GM21526 (cell line): ENCODE results near the gene DNER.

ENCODE experiments used
- ATAC-seq: cut with Tn5 transposase; IDR thresholded peaks from one replicate; pipeline ENCODE4 v1.9.1; 2021; ENCODE audit warnings: moderate library complexity; ENCODE audit not compliant: unreplicated experiment, low FRiP score

Gene DNER

DNA sequence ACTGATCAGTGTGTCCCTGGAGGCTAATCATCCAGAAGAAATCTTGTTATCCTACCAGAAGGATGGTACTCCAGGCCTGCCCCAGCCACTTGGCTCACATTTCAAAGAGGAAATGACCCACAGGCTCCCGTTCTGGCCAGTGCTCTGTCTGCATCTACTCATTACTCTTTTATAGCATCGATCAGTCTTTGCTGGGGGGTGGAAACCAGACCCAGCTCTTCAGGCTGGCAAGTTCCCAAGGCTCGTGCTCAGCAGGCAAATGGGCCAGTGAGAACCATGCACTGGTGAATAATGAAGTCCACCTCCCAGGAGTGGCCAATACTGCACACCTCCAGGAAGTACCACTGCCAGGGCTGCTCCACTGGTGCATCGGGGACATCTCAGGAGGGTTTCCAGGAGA lies 38.8 kb downstream of the DNER start:
- ATAC-seq: no peak

DNA sequence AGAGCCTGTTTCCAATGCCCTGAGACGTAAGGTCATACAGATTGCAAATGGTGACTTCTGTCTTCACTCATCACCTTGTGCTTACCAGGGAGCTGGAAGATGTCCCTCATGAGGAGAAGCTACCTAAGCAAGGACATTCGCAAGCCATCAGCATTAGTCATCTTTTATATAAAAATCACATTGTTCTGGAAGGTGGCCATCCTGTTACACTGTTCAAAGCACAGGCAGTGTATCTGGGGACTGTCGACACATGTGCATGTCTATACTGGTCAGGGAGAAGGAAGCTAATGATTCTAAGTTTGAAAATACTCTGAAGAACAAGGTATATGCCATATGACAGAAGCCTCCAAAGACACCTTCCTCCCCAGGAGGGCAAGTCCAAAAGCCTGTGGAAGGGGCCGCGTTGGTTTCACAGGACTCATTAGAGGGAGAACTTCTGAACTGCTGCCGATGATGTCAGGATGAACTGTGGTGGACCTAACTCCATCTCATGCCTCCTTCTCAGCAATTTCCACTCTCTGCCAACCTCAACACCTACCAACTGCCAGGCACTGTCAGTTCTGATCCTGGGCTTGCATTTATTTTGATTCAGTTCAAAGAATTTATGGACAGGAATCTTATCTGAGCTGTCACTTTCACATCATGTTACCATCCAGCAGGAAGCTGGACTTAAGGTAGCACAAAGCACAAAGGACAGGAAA lies 39.4 kb downstream of the DNER start:
- no peak for ATAC-seq

DNA sequence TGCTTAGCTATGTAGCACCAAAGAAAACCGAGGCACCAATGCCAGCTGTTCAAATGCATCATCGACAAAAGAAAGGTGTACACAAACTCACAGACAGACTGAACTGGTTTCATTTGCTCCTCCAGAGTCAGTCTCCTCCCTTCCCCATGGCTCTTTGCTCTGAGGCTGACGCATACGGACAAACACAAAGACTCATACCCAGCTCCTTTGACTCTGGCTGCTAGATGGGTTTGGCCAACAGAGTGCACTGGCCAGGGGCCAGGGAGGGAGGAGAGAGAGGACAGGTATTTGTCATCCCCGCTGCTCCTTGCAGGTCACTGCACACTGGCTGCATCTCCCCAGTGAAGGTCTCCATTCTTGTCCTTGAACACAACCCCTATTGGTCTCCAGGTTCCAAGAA lies 40.7 kb downstream of the DNER start:
- no peak for ATAC-seq

DNA sequence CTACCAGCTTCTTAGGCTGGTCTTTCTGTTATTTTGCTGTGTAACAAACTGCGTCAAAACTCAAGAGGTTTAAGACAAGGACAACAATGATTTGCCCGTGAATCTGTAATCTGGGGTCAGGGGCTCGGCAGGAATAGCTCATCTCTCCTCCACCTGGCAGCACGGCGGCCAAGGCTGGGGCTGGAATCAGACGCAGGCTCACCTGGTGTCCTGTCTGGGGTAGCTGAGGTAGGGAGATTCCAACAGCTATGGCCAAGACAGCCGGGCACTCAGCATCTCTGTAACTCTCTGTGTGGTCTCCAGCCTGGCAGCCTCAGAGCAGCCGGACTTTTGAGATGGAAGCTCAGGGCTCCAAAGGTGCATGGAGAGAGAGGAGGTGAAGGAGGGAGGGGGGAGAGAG lies 42.3 kb downstream of the DNER start:
- no peak for ATAC-seq

DNA sequence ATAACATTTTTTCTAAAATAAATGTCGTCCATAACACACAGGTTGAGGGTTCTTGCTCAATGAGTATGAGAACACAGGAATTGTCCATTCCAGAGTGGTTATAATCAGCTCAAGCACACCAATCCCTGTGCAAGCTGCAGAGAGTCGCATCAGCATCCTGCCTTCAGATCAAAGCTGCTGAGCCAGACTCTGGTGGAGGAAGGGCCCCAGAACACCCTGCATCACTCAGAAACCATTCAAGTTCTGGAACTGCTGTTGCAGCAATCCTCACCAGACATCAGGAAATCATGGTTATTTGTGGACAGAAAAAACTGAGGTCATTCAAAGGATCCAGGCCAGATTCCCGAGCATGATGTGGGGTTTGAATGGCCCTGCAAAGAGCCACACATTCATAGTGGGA lies 44.5 kb downstream of the DNER start:
- ATAC-seq: no peak

DNA sequence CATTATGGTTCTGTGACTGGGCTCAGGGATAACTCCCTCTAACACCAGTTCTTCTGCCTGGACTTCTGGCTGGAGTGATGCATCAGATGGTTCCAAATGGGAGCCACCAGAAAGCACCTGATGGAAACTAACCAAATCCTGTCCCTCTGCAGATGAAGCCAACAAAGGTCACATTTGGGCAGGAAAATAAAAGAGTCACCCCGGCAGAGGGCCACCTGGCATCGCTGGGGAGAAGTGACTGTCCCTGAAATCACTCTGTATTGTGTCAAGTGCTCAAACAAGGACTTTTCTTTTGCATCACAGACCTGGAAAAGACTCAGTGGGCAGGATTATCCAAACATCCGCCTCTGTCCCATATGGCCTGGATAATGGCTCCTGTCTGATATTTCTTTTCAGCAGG lies 47.5 kb downstream of the DNER start:
- ATAC-seq: no peak

DNA sequence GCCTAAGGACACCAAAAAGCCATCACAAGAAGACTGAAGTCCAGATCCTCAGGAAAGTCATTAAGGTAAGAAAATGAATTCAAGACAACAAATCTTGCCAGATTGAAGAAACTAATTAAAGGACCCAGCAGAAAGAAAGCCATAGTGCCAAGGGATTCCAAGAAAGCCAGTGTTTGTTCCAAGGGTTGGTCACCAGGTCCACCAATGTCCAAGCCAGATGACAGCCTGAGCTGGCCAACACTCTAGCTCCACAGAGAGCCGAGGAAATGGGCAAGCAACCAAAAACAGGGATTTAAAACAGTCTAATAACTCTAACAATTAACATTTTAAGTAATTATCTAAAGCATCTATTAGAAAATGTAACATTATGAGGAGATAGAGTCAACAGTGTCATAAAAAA lies 49.2 kb downstream of the DNER start:
- ATAC-seq: no peak

DNA sequence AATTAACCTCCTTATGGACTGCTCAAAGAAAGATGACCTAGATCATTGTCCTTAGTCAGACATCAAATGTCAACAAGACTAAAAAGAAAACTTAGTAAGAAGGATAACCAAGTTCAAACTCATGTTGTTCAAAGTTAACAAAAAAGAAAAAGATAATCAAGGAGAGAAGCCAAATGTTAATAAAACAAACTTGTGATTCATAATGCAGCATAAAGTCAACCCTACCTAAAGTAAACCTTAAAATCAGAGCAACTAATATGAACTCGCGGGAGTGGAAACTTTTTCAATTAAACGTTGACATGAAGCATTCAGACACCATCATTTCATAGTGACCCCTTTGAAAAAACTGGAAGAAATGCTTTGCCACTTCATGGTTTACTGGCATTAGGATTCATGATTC lies 52.9 kb downstream of the DNER start:
- ATAC-seq: no peak

DNA sequence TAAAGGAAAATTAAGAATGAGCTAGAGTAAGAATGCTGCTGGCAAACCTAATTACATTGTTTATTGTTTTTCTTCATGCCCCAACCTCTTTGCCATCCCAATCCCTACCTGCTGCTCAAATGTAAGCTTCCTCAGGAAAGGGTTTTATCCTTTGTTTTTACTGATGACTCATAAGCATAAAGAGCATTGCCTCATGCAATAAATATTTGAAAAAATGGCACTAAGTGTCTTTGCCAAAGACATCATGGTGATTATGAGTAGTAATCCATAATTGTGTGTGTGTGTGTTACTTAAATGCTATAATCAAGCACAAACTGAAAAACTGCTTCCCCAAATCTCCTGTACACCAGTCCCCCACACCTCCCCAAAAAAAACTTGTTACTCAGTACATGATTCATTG lies 53.4 kb downstream of the DNER start:
- ATAC-seq: no peak

DNA sequence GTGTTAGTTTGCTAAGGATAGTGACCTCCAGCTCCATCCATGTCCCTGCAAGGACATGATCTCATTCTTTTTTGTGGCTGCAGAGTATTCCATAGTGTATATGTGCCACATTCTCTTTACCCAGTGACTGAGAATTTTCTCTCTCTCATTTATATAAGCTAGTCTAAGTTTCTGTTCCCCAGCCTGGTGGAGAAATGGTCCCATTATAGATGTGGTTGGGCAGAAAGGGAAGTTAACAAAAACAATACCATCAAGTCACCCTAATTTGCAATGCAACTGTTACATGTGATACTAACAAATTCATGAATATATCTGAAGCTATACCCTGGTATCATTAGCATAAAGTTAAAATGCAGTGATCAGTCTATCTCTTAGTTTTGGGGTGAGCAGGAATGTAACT lies 54.0 kb downstream of the DNER start:
- ATAC-seq: no peak

DNA sequence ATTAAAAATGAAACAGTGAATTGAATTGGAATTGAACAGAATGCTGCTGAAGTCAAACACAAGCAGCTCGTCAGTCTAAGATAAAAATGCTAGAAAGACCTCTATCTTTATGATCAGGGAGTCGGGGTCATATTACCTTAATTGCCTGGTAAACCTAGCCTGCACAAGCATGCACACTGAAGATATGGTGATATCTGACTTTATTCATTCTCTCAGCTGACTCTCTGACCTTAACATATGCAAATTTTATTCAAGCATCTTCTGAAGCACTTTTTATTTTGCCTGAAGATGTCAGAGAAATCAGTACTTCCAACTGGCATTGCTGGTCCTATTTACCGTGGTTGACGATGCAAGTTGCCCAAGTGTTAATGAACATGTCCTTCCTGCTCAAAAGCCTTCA lies 56.4 kb downstream of the DNER start:
- no peak for ATAC-seq

DNA sequence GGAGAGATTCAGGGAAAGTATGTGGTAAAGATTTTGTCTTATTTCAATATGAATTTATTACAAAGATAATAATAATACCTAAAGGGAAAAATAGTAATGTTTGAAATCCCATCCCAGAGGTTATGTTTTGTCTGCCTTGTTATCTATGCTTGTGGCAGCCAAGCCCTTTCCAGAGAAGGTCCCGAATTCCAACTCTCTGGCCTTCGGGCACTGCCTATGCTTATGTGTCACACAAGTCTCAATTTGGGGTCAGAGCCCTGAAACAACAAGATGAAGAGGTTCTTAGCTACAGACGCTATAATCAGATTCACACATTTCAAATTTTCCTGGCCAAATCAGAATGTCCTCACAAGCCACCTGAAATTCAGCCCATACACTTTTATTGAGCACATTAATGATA lies 59.9 kb downstream of the DNER start:
- ATAC-seq: no peak

DNA sequence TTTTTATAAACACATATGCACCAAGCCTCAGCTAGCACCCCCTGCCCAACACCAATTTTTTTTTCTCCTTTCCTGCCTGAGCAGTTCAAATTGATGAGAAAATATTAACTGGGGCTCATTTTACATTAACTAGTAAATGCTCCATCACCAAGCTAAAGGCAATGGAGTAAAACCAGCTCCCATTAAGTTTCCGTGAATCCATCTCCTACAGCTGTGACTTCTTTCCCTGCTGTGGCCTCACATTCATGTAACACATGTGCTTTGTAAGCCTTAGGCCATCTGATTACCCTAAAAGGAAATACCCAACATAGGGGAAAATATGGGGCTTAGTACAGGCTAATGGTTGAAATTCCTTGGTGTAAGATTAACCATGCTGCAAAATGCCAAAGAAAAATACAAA lies 60.8 kb downstream of the DNER start:
- ATAC-seq: no peak

DNA sequence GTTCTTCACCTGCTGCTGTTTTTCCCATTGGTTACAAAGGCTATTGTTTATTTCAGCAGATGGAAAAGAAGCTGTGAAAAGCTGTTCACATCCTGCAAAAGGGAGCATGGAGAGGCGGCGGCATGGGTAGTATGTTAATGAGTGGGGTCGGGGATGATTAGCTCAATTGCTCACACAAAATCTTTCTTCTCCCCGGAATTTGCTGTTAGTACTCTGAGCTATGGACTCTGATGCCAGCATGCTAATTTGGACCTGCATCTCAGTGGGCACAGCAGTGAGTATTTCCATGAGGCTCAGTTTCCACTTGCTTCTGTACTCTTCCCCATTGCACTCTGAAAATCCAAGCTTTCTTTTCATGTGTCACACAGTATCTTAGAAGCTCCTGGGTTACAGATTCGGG lies 61.6 kb downstream of the DNER start:
- no peak for ATAC-seq

DNA sequence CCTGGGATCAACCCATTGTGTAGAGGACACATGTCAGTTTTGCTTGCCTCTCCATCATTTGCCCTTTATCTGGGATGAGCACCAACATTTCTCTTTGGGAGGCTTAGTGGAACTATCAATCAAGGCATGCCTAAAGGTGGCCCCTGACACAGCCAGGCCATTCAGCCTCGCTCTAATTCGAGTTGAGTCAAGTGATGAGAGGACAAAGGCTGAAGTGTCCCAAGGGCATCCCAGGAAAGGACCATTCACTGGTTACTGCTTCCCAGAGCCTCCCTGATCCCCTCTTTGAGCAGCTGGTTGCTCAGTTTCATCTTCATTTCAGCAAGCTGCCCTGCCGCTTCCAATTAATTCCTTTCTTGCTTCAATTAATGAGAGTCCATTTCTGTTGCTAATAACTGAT lies 63.5 kb downstream of the DNER start:
- ATAC-seq: no peak

DNA sequence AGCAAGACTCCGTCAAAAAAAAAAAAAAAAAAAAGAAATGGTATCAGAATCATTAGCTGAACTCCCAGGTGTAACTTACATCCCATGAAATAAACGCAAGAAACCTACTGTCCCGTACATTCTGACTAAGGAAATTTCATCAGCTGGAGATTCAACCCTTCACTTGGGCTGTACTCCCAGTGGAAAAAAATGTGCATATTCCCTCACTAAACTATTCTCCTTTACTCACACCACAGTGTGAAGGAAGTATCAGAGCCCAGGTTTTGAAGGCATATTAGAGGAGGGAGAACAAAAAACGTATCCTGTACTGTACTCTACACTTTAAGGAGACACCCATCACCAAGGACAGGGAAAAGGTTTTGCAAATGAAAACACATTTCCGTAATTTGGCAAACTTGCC lies 64.3 kb downstream of the DNER start:
- ATAC-seq: no peak

DNA sequence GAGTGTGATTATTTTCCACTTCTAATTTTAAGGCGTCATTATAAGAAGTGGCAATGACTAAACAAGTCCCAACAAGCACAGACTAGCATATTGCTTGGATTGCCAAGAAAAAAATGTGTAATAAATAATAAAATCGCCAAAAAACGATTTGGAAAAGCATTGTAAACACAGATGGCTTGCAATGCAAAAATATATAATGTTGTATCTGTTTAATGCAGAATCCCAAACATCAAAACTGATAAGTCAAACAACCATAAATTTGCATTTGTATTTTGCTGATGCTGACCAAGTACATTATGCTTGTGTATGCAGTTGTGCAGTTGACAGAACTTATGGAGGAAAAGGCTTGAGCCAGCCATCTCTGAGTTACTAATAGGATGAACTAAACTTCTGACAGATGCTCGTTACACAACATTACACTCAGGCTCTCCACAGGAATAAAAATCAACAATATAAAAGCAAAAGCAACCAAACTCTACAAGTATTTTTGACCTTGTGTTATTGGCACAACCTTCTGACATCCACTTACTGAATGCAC lies 68.1 kb downstream of the DNER start:
- no peak for ATAC-seq

DNA sequence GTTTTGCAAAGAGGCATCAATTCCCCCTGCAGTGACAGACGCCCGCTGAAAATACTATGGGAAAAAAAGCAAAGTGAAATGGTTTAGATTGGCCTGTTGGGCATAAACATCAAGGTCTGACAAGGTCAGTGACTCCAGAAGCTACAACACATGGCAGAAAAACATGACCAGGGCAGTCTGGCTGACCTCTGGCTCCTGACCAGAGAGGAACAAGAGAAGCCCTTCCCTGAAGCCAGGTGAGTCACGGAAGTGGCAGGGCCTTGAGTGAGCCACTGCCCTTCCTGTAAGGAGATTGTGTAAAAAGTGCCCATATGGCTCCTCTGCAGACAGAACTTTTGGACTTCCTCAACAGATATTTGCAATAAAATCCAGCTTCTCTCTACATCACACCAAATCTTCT lies 72.0 kb downstream of the DNER start:
- no peak for ATAC-seq

DNA sequence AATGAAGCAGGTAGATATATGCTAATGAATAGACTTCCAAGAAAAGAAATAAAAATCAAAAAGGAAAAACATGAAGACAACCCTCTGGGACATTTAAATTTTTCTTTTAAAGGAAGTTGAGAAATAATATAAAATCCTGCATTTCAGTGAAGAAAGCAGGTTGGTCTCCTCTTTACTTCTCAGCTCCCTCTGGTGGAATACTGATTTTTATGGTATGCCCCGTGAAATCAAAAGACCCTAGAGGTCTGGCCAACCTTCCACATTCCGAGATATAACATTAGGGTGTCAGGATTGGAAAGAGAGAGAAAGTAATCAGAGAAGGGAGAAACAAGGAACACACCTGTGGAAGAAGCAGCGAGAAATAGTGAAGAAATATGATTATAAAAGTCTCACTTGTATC lies 72.7 kb downstream of the DNER start:
- ATAC-seq: no peak

DNA sequence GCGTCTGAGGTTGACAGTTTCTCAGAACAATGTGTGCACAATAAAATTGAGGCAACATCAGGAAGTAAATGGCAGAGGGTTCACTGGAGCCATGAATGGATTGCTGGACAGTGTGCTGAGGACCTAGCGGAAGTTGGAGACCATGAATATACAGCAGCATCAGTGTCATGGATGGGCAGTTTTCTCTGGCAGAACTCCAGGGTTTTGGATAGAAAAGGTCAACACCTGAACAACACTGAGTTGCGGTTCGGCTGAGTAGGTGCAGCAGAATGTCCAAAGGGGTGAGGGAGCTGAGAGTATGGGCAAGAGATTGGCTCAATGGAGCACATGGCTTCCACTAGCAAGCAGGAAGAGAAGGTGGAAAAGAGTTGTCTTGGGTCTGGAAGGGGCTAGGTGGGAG lies 73.7 kb downstream of the DNER start:
- ATAC-seq: no peak

DNA sequence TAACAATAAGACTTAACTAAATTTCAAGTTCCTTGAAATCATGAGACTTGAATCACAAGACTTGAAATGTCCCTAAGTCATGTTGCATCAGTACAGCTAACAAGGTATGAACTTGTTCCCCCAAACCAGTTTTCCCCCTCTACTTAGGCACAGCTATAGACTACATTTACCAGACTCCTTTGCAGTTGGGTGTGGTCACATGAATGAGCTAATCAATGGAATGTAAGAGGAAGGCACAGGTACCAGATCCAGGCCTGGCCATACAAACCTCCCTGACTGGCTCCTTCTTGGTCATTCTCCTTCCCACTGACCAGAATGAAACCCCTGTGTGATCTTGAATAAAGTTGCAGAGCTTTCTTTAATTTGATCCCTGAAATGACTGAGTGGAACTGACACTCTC lies 77.8 kb downstream of the DNER start:
- no peak for ATAC-seq

DNA sequence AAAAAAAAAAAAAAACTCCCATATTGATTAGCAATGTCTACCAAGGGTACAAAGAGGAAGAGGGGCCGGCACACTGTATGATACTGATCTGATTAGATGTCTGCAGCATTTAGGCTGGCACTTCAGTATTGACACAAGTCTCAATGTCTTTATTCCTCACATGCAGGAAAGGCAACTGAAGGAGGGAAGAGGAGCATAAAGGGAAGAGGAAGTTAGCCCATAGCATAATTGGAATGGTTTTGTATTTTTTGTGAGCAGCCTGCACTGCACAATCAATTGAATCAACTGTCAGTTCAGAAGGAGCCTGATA lies 79.0 kb downstream of the DNER start:
- ATAC-seq: no peak
